ENCODE results near the gene RHD. TPM values are rescaled to one million over a fixed set of nuclear protein-coding genes. Genes with fewer than 3 reads are reported as not detected.

RHD gene
- total RNA-seq, 1 experiment from 2014 or later, result not detected

DNA sequence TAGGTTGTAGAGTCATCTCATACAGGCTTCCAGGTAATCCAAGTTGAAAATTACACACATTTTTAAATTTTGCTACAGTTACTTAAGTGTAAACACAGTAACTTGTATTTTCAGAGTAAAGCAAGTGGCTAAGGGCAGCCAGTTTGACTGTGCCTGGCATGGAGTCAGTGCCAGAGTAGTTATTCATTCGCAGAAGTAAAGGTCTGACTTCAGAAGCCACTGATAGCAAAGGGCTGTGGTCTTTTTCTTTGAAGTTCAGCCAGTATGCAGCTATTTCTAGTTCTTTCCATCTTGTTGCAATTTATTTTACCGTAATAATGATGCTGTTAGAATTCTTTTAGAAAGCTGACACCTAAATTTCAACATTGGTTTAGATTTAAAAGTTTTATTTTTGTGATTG, 75.2 kb downstream of the RHD start:
- ChIA-PET POLR2A (no interaction called here), CTCF (no interaction called here)
- DNase-seq (ENCODE audit: low spot score), result no peak
- Mint-ChIP-seq H3K36me3 (peaks cover 18% of the 10 kb centered on the region), H3K4me1 (no peaks in the 10 kb centered on the region), H3K4me3 (no peak overlapping the region), H3K9me3 (no peaks in the 10 kb centered on the region), H3K27ac (no peak overlapping the region), H3K27me3 (ENCODE audit: low read depth) (no peaks in the 10 kb centered on the region)
- TF ChIP-seq, protein P1, sequence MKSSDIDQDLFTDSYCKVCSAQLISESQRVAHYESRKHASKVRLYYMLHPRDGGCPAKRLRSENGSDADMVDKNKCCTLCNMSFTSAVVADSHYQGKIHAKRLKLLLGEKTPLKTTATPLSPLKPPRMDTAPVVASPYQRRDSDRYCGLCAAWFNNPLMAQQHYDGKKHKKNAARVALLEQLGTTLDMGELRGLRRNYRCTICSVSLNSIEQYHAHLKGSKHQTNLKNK (CRISPR knock-in tag; IDR thresholded peaks at IDR 0.05), result no peak
- TF ChIP-seq ZNF138 (CRISPR knock-in tag; conservative IDR thresholded peaks at IDR 0.05) (no peak), TEAD4 (CRISPR knock-in tag; IDR thresholded peaks at IDR 0.05) (no peak), RELA (CRISPR knock-in tag; IDR thresholded peaks at IDR 0.05; ENCODE audit: borderline replicate concordance) (no peak), FOXJ3 (CRISPR knock-in tag; IDR thresholded peaks at IDR 0.05; ENCODE audit: borderline replicate concordance) (no peak), ZNF416 (CRISPR knock-in tag; IDR thresholded peaks at IDR 0.05) (no peak), SMAD3 (CRISPR knock-in tag; IDR thresholded peaks at IDR 0.05; ENCODE audit: borderline replicate concordance) (no peak), EMX1 (CRISPR knock-in tag; IDR thresholded peaks at IDR 0.05) (no peak), ESRRA (CRISPR knock-in tag; IDR thresholded peaks at IDR 0.05; ENCODE audit: borderline replicate concordance) (no peak), PRRX2 (CRISPR knock-in tag; IDR thresholded peaks at IDR 0.05) (no peak), GABPB1 (CRISPR knock-in tag; IDR thresholded peaks at IDR 0.05) (no peak), ZBTB21 (CRISPR knock-in tag; IDR thresholded peaks at IDR 0.05; ENCODE audit: borderline replicate concordance) (no peak), ZNF263 (CRISPR knock-in tag; IDR thresholded peaks at IDR 0.05; ENCODE audit: low read depth) (no peak), ELF4 (CRISPR knock-in tag; IDR thresholded peaks at IDR 0.05; ENCODE audit: low read depth) (no peak), JUN (CRISPR knock-in tag; IDR thresholded peaks at IDR 0.05) (no peak)
- TF ChIP-seq, protein P2, sequence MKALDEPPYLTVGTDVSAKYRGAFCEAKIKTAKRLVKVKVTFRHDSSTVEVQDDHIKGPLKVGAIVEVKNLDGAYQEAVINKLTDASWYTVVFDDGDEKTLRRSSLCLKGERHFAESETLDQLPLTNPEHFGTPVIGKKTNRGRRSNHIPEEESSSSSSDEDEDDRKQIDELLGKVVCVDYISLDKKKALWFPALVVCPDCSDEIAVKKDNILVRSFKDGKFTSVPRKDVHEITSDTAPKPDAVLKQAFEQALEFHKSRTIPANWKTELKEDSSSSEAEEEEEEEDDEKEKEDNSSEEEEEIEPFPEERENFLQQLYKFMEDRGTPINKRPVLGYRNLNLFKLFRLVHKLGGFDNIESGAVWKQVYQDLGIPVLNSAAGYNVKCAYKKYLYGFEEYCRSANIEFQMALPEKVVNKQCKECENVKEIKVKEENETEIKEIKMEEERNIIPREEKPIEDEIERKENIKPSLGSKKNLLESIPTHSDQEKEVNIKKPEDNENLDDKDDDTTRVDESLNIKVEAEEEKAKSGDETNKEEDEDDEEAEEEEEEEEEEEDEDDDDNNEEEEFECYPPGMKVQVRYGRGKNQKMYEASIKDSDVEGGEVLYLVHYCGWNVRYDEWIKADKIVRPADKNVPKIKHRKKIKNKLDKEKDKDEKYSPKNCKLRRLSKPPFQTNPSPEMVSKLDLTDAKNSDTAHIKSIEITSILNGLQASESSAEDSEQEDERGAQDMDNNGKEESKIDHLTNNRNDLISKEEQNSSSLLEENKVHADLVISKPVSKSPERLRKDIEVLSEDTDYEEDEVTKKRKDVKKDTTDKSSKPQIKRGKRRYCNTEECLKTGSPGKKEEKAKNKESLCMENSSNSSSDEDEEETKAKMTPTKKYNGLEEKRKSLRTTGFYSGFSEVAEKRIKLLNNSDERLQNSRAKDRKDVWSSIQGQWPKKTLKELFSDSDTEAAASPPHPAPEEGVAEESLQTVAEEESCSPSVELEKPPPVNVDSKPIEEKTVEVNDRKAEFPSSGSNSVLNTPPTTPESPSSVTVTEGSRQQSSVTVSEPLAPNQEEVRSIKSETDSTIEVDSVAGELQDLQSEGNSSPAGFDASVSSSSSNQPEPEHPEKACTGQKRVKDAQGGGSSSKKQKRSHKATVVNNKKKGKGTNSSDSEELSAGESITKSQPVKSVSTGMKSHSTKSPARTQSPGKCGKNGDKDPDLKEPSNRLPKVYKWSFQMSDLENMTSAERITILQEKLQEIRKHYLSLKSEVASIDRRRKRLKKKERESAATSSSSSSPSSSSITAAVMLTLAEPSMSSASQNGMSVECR (CRISPR knock-in tag; IDR thresholded peaks at IDR 0.05; ENCODE audit: borderline replicate concordance), result no peak
- TF ChIP-seq, protein P3, sequence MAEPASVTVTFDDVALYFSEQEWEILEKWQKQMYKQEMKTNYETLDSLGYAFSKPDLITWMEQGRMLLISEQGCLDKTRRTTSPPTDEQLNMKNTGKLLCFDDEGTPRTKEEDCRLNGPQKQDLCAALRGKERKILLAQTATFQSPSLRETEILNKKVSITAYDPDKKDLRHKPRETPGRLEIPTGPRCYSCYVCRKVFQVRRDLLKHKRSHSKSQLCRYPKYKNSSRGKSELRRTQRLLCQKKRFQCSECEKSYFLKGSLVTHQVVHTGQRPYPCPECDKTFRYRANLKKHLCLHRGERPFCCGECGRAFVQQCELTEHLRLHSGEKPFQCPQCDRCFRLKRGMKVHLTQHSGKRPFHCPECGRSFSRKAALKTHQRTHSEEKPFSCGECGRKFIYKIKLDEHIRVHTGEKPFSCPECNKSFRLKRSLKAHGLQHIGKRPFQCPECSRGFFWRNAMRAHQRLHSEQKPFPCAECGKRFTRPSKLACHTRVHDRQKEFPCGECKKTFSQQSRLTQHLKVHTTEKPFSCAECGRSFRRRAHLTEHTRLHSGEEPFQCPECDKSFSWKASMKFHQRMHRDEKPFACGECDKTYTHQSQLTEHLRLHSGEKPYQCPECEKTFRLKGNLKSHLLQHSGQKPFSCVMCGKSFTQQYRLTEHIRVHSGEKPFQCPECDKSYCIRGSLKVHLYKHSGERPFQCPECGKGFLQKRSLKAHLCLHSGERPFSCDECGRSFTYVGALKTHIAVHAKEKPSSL (CRISPR knock-in tag; conservative IDR thresholded peaks at IDR 0.05), result no peak
- TF ChIP-seq, protein P4, sequence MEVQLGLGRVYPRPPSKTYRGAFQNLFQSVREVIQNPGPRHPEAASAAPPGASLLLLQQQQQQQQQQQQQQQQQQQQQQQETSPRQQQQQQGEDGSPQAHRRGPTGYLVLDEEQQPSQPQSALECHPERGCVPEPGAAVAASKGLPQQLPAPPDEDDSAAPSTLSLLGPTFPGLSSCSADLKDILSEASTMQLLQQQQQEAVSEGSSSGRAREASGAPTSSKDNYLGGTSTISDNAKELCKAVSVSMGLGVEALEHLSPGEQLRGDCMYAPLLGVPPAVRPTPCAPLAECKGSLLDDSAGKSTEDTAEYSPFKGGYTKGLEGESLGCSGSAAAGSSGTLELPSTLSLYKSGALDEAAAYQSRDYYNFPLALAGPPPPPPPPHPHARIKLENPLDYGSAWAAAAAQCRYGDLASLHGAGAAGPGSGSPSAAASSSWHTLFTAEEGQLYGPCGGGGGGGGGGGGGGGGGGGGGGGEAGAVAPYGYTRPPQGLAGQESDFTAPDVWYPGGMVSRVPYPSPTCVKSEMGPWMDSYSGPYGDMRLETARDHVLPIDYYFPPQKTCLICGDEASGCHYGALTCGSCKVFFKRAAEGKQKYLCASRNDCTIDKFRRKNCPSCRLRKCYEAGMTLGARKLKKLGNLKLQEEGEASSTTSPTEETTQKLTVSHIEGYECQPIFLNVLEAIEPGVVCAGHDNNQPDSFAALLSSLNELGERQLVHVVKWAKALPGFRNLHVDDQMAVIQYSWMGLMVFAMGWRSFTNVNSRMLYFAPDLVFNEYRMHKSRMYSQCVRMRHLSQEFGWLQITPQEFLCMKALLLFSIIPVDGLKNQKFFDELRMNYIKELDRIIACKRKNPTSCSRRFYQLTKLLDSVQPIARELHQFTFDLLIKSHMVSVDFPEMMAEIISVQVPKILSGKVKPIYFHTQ (CRISPR knock-in tag; IDR thresholded peaks at IDR 0.05), result no peak
- TF ChIP-seq, protein P5, sequence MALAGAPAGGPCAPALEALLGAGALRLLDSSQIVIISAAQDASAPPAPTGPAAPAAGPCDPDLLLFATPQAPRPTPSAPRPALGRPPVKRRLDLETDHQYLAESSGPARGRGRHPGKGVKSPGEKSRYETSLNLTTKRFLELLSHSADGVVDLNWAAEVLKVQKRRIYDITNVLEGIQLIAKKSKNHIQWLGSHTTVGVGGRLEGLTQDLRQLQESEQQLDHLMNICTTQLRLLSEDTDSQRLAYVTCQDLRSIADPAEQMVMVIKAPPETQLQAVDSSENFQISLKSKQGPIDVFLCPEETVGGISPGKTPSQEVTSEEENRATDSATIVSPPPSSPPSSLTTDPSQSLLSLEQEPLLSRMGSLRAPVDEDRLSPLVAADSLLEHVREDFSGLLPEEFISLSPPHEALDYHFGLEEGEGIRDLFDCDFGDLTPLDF (CRISPR knock-in tag; IDR thresholded peaks at IDR 0.05), result no peak
- TF ChIP-seq, protein P6, sequence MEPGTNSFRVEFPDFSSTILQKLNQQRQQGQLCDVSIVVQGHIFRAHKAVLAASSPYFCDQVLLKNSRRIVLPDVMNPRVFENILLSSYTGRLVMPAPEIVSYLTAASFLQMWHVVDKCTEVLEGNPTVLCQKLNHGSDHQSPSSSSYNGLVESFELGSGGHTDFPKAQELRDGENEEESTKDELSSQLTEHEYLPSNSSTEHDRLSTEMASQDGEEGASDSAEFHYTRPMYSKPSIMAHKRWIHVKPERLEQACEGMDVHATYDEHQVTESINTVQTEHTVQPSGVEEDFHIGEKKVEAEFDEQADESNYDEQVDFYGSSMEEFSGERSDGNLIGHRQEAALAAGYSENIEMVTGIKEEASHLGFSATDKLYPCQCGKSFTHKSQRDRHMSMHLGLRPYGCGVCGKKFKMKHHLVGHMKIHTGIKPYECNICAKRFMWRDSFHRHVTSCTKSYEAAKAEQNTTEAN (CRISPR knock-in tag; IDR thresholded peaks at IDR 0.05), result no peak
- ATAC-seq, result no peak

Measured in WTC11 (cell line).